Neutrophil (primary cell): Measurements from ENCODE around the gene AMPD2.
"Not testable (repeated sequence)": the region's sequence is repeated elsewhere in the genome, so short reads cannot be mapped to it uniquely, and the experiment has no call there.

Experiments used
- H3K27ac ChIP-seq: fragments of 200-600 bp; sonication (generic); 2 replicates; pipeline ENCODE4 v1.5.1; 2016; ENCODE audit warnings: mild to moderate bottlenecking, moderate library complexity
- H3K27me3 ChIP-seq: fragments of 200-600 bp; sonication (generic); 2 replicates; pipeline ENCODE4 v1.6.0; 2016; ENCODE audit warnings: mild to moderate bottlenecking
- H3K36me3 ChIP-seq: fragments of 200-600 bp; sonication (generic); 2 replicates; pipeline ENCODE4 v1.5.1; 2017
- H3K4me1 ChIP-seq, 2 experiments: fragments of 200-600 bp in 1 of 2; sonication (generic) in 1 of 2; 1 replicate in 1 of 2; 2 replicates in 1 of 2; pipeline versions ENCODE4 v1.5.1 to v1.6.1; 2013 to 2016; ENCODE audit warnings: low read depth in 1 of 2, low read length in 1 of 2, mild to moderate bottlenecking in 1 of 2, moderate library complexity in 1 of 2; ENCODE audit not compliant: control insufficient read depth in 1 of 2, insufficient read depth in 1 of 2
- H3K4me3 ChIP-seq, 2 experiments: fragments of 200-600 bp in 1 of 2; sonication (generic) in 1 of 2; 1 replicate in 1 of 2; 2 replicates in 1 of 2; pipeline ENCODE4 v1.5.1; 2013 to 2016; ENCODE audit warnings: low read depth in 1 of 2, low read length in 1 of 2, mild to moderate bottlenecking in 1 of 2, moderate library complexity in 1 of 2
- H3K9me3 ChIP-seq: fragments of 200-600 bp; sonication (generic); 2 replicates; pipeline ENCODE4 v1.5.1; 2016
- CTCF ChIP-seq: fragments of 200-600 bp; sonication (generic); IDR thresholded peaks from 2 replicates; pipeline ENCODE4 v1.5.1; 2016; ENCODE audit warnings: antibody characterized with exemption

The AMPD2 gene

GRCh38 chr1:109661391-109661790 lies 41.8 kb downstream of the AMPD2 start:
- Histone ChIP-seq H3K27ac (no peak overlapping the region), H3K9me3 (no peaks in the 10 kb centered on the region), H3K36me3 (no peaks in the 10 kb centered on the region), H3K27me3 (no peaks in the 10 kb centered on the region), H3K4me3 (no peak overlapping the region), H3K4me1 (peaks cover 3 to 4% of the 10 kb centered on the region in 2 experiments)
- TF ChIP-seq CTCF: no peak

GRCh38 chr1:109664671-109665070 lies 45.0 kb downstream of the AMPD2 start:
- Histone ChIP-seq H3K27ac (no peak overlapping the region), H3K9me3 (no peaks in the 10 kb centered on the region), H3K36me3 (no peaks in the 10 kb centered on the region), H3K27me3 (peaks cover 15% of the 10 kb centered on the region), H3K4me1 (peaks cover 0 to 13% of the 10 kb centered on the region in 2 experiments), H3K4me3 (no peak overlapping the region)
- no peak for TF ChIP-seq CTCF

GRCh38 chr1:109667452-109668122 lies 48.0 kb downstream of the AMPD2 start, which contains the start of gene GSTM2:
TSS of gene GSTM2 (plus strand) at chr1:109668057. CDS start at chr1:109668116, 59 bp downstream.
- no peak for TF ChIP-seq CTCF
- peak within 1 kb of the TSS; percentile 20 to 57 for H3K4me3 ChIP-seq
- no peaks in the 10 kb centered on the region for H3K9me3 ChIP-seq
- no peaks in the 10 kb centered on the region for H3K36me3 ChIP-seq
- H3K27ac ChIP-seq: no peak within 1 kb of the TSS
- peaks cover 15% of the 10 kb centered on the region for H3K27me3 ChIP-seq
- H3K4me1 ChIP-seq: peaks cover 0 to 13% of the 10 kb centered on the region in 2 experiments

- peaks cover 0 to 13% of the 10 kb centered on the region in 2 experiments for H3K4me1 ChIP-seq
- no peaks in the 10 kb centered on the region for H3K36me3 ChIP-seq
- no peak overlapping the region for H3K27ac ChIP-seq
- H3K4me3 ChIP-seq: peak overlapping the region; percentile 20 to 57
- peaks cover 15% of the 10 kb centered on the region for H3K27me3 ChIP-seq
- no peaks in the 10 kb centered on the region for H3K9me3 ChIP-seq
- TF ChIP-seq CTCF: no peak
These were observed 48.6 kb downstream of the AMPD2 start for GRCh38 chr1:109668123-109668775.

- Histone ChIP-seq H3K4me3 (no peak overlapping the region), H3K27me3 (peaks cover 15% of the 10 kb centered on the region), H3K36me3 (no peaks in the 10 kb centered on the region), H3K9me3 (no peaks in the 10 kb centered on the region), H3K4me1 (peaks cover 0 to 13% of the 10 kb centered on the region in 2 experiments), H3K27ac (no peak overlapping the region)
- TF ChIP-seq CTCF: no peak
These were observed 49.8 kb downstream of the AMPD2 start for GRCh38 chr1:109669246-109669948.

- not testable (repeated sequence) for H3K4me3 ChIP-seq, H3K9me3 ChIP-seq, H3K36me3 ChIP-seq, H3K27ac ChIP-seq
- Histone ChIP-seq H3K27me3 (peaks cover 15% of the 10 kb centered on the region), H3K4me1 (peaks cover 0 to 13% of the 10 kb centered on the region in 2 experiments)
These were observed 50.3 kb downstream of the AMPD2 start for GRCh38 chr1:109669949-109670302.
